Lower leg skin (tissue), 3 donors: Measurements from ENCODE around the gene CPAMD8.

Experiments
- POLR2A ChIP-seq, 2 donors: fragments of 450-650 bp; IDR thresholded peaks; one replicate each; pipeline ENCODE4 v1.6.1; 2016 to 2017; ENCODE audit warnings: antibody characterized with exemption in 2 of 2, mild to moderate bottlenecking in 1 of 2, moderate library complexity in 1 of 2
- TF ChIP-seq, protein P1 (sequence below), 3 donors: fragments of 450-650 bp; IDR thresholded peaks; one replicate each; pipeline ENCODE4 v1.5.1; 2016; ENCODE audit warnings: antibody characterized with exemption in 3 of 3, mild to moderate bottlenecking in 3 of 3, moderate library complexity in 2 of 3

DNA sequence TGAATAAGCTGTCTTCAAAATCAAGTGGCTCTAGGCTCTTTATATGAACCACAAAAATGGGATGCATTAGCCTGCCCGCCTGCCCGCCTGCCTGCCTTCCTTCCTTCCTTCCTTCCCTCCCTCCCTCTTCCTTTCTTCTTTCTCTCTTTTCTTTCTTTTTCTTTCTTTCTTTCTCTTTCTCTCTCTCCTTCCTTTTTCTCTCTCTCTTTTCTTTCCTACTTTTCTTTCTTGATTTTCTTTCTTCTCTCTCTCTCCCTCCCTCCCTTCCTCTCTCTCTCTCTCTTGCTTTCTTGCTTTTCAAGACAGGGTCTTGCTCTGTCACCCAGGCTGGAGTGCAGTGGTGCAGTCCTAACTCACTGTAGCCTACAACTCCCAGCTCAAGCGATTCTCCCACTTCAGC lies 110.9 kb downstream of the CPAMD8 start:
- TF ChIP-seq, protein P1, sequence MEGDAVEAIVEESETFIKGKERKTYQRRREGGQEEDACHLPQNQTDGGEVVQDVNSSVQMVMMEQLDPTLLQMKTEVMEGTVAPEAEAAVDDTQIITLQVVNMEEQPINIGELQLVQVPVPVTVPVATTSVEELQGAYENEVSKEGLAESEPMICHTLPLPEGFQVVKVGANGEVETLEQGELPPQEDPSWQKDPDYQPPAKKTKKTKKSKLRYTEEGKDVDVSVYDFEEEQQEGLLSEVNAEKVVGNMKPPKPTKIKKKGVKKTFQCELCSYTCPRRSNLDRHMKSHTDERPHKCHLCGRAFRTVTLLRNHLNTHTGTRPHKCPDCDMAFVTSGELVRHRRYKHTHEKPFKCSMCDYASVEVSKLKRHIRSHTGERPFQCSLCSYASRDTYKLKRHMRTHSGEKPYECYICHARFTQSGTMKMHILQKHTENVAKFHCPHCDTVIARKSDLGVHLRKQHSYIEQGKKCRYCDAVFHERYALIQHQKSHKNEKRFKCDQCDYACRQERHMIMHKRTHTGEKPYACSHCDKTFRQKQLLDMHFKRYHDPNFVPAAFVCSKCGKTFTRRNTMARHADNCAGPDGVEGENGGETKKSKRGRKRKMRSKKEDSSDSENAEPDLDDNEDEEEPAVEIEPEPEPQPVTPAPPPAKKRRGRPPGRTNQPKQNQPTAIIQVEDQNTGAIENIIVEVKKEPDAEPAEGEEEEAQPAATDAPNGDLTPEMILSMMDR (IDR thresholded peaks at IDR 0.05), result no peak
- no peak for TF ChIP-seq POLR2A (IDR thresholded peaks at IDR 0.05)
